ENCODE data around the gene NFASC.

DNA sequence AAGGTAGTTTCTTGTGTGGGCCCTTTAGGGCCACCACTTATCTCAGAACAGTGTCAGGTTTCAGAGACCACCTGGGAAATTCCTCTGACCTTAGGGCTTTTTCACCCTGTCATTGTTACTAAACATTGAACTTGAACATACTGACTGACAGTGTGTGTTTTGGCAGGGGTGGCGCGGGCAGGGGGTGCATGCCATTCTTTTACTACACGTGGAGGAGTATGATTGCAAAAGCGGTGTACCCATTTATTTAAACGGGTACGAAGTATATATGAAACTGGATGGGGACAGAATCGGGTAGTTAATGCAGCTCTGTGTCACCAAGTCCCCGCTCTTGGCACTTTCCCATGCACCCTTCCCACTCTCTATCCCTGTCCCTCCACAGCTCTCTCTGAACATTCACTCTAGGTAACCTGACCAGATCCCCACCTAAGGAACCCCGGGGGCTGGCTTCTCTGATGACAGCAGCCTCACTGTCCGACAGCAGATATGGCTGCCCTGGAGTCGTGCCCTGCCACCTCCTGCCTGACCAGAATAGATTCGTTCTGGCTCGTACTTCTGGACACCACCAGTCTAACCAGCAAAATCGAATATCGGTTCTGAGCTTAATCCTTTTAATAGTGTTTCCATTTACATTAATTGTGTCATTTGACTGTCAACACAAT lies 51.3 kb downstream of the NFASC start:
- TF ChIP-seq, protein P1, sequence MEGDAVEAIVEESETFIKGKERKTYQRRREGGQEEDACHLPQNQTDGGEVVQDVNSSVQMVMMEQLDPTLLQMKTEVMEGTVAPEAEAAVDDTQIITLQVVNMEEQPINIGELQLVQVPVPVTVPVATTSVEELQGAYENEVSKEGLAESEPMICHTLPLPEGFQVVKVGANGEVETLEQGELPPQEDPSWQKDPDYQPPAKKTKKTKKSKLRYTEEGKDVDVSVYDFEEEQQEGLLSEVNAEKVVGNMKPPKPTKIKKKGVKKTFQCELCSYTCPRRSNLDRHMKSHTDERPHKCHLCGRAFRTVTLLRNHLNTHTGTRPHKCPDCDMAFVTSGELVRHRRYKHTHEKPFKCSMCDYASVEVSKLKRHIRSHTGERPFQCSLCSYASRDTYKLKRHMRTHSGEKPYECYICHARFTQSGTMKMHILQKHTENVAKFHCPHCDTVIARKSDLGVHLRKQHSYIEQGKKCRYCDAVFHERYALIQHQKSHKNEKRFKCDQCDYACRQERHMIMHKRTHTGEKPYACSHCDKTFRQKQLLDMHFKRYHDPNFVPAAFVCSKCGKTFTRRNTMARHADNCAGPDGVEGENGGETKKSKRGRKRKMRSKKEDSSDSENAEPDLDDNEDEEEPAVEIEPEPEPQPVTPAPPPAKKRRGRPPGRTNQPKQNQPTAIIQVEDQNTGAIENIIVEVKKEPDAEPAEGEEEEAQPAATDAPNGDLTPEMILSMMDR (IDR thresholded peaks at IDR 0.05; ENCODE audit: extremely low read depth in 1 of 2, insufficient read depth in 1 of 2, low read depth in 1 of 2, low read length in 2 of 2), result no peak
- no peak for TF ChIP-seq POLR2A (IDR thresholded peaks at IDR 0.05; ENCODE audit: low read depth, low read length)
- no peak for TF ChIP-seq EZH2 (IDR thresholded peaks at IDR 0.05; ENCODE audit: borderline replicate concordance, low read depth, low read length, severe bottlenecking)
- no peak for TF ChIP-seq FOS (IDR thresholded peaks at IDR 0.05; ENCODE audit: borderline replicate concordance, insufficient read depth, low read length)
- TF ChIP-seq JUN (IDR thresholded peaks at IDR 0.05; ENCODE audit: borderline replicate concordance, insufficient read depth, insufficient read length, low read depth), result no peak
- TF ChIP-seq GATA2 (IDR thresholded peaks at IDR 0.05; ENCODE audit: insufficient read depth, insufficient read length, low read depth, low read length), result no peak
